ENCODE measurements around the gene SLC17A9.

The SLC17A9 gene

GRCh38 chr20:62907384-62908317, 44.9 kb upstream of the SLC17A9 start:
- H3K27me3 ChIP-seq (replicated peaks), result no peaks in the 10 kb centered on the region
- in situ Hi-C loops (cut with HindIII; ENCODE audit: low pct_ligation_motif_present, low sequenced_read_pairs), result no loop called here
- H3K36me3 ChIP-seq (replicated peaks), result peaks cover 85% of the 10 kb centered on the region
- no peak overlapping the region for H3K27ac ChIP-seq
- peak; percentile 71 for TF ChIP-seq CTCF (IDR thresholded peaks at IDR 0.05; ENCODE audit: low read depth, low read length, missing control alignments)
- no peak for DNase-seq
- H3K4me3 ChIP-seq (ENCODE audit: low read depth, low read length), result no peak overlapping the region

- Histone ChIP-seq H3K36me3 (replicated peaks) (peaks cover 74% of the 10 kb centered on the region), H3K27me3 (replicated peaks) (no peaks in the 10 kb centered on the region), H3K27ac (no peak overlapping the region), H3K4me3 (ENCODE audit: low read depth, low read length) (no peak overlapping the region)
- in situ Hi-C loops (cut with HindIII; ENCODE audit: low pct_ligation_motif_present, low sequenced_read_pairs), result no loop called here
- no peak for TF ChIP-seq CTCF (IDR thresholded peaks at IDR 0.05; ENCODE audit: low read depth, low read length, missing control alignments)
- no peak for DNase-seq
These were observed 43.3 kb upstream of the SLC17A9 start for GRCh38 chr20:62908971-62909791.

GRCh38 chr20:62910217-62910766, 42.2 kb upstream of the SLC17A9 start:
- Histone ChIP-seq H3K4me3 (ENCODE audit: low read depth, low read length) (no peak overlapping the region), H3K36me3 (replicated peaks) (peaks cover 67% of the 10 kb centered on the region), H3K27ac (no peak overlapping the region), H3K27me3 (replicated peaks) (no peaks in the 10 kb centered on the region)
- no peak for DNase-seq
- in situ Hi-C loops (cut with HindIII; ENCODE audit: low pct_ligation_motif_present, low sequenced_read_pairs), result no loop called here
- TF ChIP-seq CTCF (IDR thresholded peaks at IDR 0.05; ENCODE audit: low read depth, low read length, missing control alignments), result no peak

- in situ Hi-C loops (cut with HindIII; ENCODE audit: low pct_ligation_motif_present, low sequenced_read_pairs), result no loop called here
- Histone ChIP-seq H3K36me3 (replicated peaks) (peaks cover 62% of the 10 kb centered on the region), H3K27ac (no peak overlapping the region), H3K4me3 (ENCODE audit: low read depth, low read length) (no peak overlapping the region), H3K27me3 (replicated peaks) (no peaks in the 10 kb centered on the region)
- no peak for TF ChIP-seq CTCF (IDR thresholded peaks at IDR 0.05; ENCODE audit: low read depth, low read length, missing control alignments)
- no peak for DNase-seq
These were observed 41.6 kb upstream of the SLC17A9 start for GRCh38 chr20:62910777-62911497.

- Histone ChIP-seq H3K36me3 (replicated peaks) (peaks cover 55% of the 10 kb centered on the region), H3K27me3 (replicated peaks) (no peaks in the 10 kb centered on the region), H3K4me3 (ENCODE audit: low read depth, low read length) (no peak overlapping the region), H3K27ac (no peak overlapping the region)
- TF ChIP-seq CTCF (IDR thresholded peaks at IDR 0.05; ENCODE audit: low read depth, low read length, missing control alignments), result no peak
- no peak for DNase-seq
- in situ Hi-C loops (cut with HindIII; ENCODE audit: low pct_ligation_motif_present, low sequenced_read_pairs), result no loop called here
These were observed 40.7 kb upstream of the SLC17A9 start for GRCh38 chr20:62911701-62912280.
